ENCODE results near the gene AGBL1. TPM values are rescaled to one million over a fixed set of nuclear protein-coding genes. Genes with fewer than 3 reads are reported as not detected.

AGBL1 gene
- total and polyA plus RNA-seq, 2 donors (not counting 3 experiments of a cell fraction or from before 2014, with no cell fraction given), result not detected

GRCh38 chr15:86663979-86664378, 584.3 kb downstream of the AGBL1 start:
- FAIRE-seq (no peak), DNase-seq (ENCODE audit: low read depth, low spot score) (no peak)
- H3K4me1 ChIP-seq (ENCODE audit: control insufficient read depth, extremely low read depth, insufficient read depth, low read length), result no peaks in the 10 kb centered on the region
- BruUV-seq (replicated peaks), result no TSS peak
- no peak overlapping the region for H3K27ac ChIP-seq (ENCODE audit: insufficient read depth, low read depth, low read length)
- H3K9me1 ChIP-seq (replicated peaks; ENCODE audit: control insufficient read depth, extremely low read depth, insufficient read depth, low read length), result no peaks in the 10 kb centered on the region
- ChIA-PET POLR2A (no interaction called here), CTCF (no interaction called here)
- intact Hi-C loops (cut with micrococcal nuclease), result no loop called here
- H3K79me2 ChIP-seq (ENCODE audit: control insufficient read depth, insufficient read depth, low read length), result no peaks in the 10 kb centered on the region
- TF ChIP-seq POLR2AphosphoS5 (IDR thresholded peaks at IDR 0.05; ENCODE audit: insufficient read depth, low read depth, low read length) (no peak), JUN (IDR thresholded peaks at IDR 0.05; ENCODE audit: borderline replicate concordance, insufficient read depth, insufficient read length, low read depth) (no peak), FOS (IDR thresholded peaks at IDR 0.05; ENCODE audit: borderline replicate concordance, insufficient read depth, low read length) (no peak), MAX (IDR thresholded peaks at IDR 0.05; ENCODE audit: insufficient read depth, insufficient read length) (no peak), MYC (IDR thresholded peaks at IDR 0.05; ENCODE audit: low read depth, low read length) (no peak), GATA2 (IDR thresholded peaks at IDR 0.05; ENCODE audit: insufficient read depth, insufficient read length, low read depth, low read length) (no peak), CTCF (IDR thresholded peaks at IDR 0.05; ENCODE audit: extremely low read depth in 1 of 2, insufficient read depth in 1 of 2, low read depth in 1 of 2, low read length in 2 of 2) (no peak), EZH2 (IDR thresholded peaks at IDR 0.05; ENCODE audit: borderline replicate concordance, low read depth, low read length, severe bottlenecking) (no peak), POLR2A (IDR thresholded peaks at IDR 0.05; ENCODE audit: low read depth, low read length) (no peak)
- H2AFZ ChIP-seq (ENCODE audit: low read depth, low read length), result no peak overlapping the region
- H3K4me2 ChIP-seq (ENCODE audit: insufficient read depth, low read length), result no peak overlapping the region
- dilution Hi-C loops (cut with MboI; ENCODE audit: extremely low pct_ligation_motif_present, low sequenced_read_pairs), result no loop called here
- no peaks in the 10 kb centered on the region for H3K27me3 ChIP-seq (ENCODE audit: control insufficient read depth in 2 of 2, insufficient read depth in 2 of 2, low read length in 2 of 2)
- no peaks in the 10 kb centered on the region for H3K36me3 ChIP-seq (ENCODE audit: control insufficient read depth in 2 of 2, extremely low read depth in 1 of 2, insufficient read depth in 2 of 2, low read length in 2 of 2)
- no peaks in the 10 kb centered on the region for H3K9me3 ChIP-seq (replicated peaks; ENCODE audit: control insufficient read depth, insufficient read depth, low read length)
- no peaks in the 10 kb centered on the region for H4K20me1 ChIP-seq (replicated peaks; ENCODE audit: control insufficient read depth, extremely low read depth, insufficient read depth, low read length)
- H3K4me3 ChIP-seq (replicated peaks in 1 of 3; ENCODE audit: insufficient read depth in 1 of 3, low read depth in 1 of 3, low read length in 3 of 3), result no peak overlapping the region
- no peak overlapping the region for H3K9ac ChIP-seq (replicated peaks; ENCODE audit: extremely low read depth, insufficient read depth, low read length)

Data from endothelial cell of umbilical vein (primary cell).